NB4 (cell line): ENCODE results near the gene DYNC1LI1.

Experiments used
- CTCF ChIP-seq: IDR thresholded peaks from one replicate; pipeline ENCODE4 v1.5.1; 2012; ENCODE audit warnings: low read depth, low read length
- MAX ChIP-seq: IDR thresholded peaks from 2 replicates; pipeline ENCODE4 v1.6.1; 2011; ENCODE audit warnings: low read depth, low read length
- MYC ChIP-seq: IDR thresholded peaks from 2 replicates; pipeline ENCODE4 v1.6.1; 2011; ENCODE audit warnings: low read depth, low read length
- POLR2A ChIP-seq: IDR thresholded peaks from 2 replicates; pipeline ENCODE4 v1.6.1; 2011; ENCODE audit warnings: mild to moderate bottlenecking; ENCODE audit not compliant: insufficient read length; ENCODE audit errors: extremely low read depth

- no peak for TF ChIP-seq MYC
- TF ChIP-seq CTCF: no peak
- TF ChIP-seq POLR2A: no peak
- TF ChIP-seq MAX: no peak
Observed at GRCh38 chr3:32568953-32569352, 1.7 kb downstream of the DYNC1LI1 start.
